DMS114 treated with DMSO at 0.1 percent for 48 hours (cell line): ENCODE results near the gene NEDD8.

Experiments used
- DNase-seq: peaks from one replicate; lab custom pipeline; 2025; ENCODE audit not compliant: unreplicated experiment; lab: John Stamatoyannopoulos, UW

NEDD8 gene

DNA sequence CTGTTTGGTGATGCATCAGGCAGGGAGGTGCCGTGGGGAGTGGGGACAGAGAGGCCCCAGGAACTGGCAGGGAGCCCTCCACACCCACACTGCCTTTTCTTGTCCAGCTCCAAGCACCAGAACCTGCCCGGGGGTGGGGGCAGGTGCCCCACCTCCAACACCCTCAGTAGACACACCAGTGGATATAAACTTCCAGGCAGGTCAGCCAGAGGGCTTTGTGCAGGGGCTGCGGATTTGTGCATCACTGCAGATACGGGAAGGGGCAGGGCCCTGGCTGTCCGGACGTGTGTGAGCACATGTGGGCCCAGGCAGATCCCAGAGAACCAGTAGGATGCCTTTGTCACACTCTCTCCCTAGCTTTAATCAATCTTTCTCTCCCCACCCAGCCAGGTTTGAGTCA is 32.1 kb upstream of the NEDD8 start:
- DNase-seq, result no peak

- no peak for DNase-seq
Observed at GRCh38 chr14:24263848-24264247, 31.7 kb upstream of the NEDD8 start.

DNA sequence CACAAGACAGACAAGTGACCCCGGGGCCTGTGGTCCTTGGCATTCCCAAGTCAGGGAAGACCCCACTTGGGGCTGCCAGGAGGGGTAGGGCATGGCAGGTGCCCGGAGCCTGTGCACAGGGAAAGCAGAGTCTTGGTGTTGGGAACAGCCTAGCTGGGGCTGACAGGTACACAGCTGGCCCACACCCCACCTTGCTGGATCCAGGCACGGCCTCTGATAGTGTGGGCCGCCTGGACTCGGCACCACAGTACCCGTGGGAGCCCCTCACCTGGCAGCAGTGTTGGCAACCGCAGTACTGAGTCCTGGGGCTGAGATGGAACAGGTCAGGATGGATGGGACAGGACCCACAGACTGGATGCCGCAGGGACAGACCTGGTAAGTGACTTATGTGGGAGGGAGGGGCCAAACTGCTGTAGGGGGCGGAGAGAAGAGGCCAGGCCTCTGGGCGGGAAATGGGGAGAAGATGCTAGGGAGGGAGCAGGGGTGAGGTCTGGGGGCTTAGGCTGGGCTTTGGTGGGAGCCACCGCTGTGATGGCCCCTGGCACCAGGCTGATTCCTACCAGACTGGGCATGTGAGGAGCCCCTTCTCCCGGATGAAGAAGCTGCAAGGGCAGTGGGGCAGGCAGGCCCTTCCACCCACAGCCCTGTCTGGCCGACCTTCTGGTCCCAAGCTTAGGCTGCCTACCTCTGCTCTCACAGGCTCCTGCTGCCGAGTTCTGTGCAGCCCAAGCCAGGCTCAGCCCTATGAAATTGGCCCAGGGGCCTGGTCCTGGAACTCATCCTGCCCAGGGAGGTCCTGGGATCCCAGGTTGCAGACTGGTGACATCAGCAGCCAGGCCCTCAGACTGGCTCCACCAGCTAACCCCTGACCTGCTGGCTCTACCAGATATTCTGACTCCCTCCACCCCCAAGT is 30.9 kb upstream of the NEDD8 start, which contains the start of gene TGM1:
TGM1 (minus strand) TSS at position 357 of the 913 bp plus-strand sequence. CDS start 825 bp downstream, outside the sequence.
- no peak for DNase-seq

GRCh38 chr14:24261969-24262327 is 29.8 kb upstream of the NEDD8 start:
- no peak for DNase-seq

GRCh38 chr14:24261256-24261968 is 29.2 kb upstream of the NEDD8 start:
- no peak for DNase-seq

DNA sequence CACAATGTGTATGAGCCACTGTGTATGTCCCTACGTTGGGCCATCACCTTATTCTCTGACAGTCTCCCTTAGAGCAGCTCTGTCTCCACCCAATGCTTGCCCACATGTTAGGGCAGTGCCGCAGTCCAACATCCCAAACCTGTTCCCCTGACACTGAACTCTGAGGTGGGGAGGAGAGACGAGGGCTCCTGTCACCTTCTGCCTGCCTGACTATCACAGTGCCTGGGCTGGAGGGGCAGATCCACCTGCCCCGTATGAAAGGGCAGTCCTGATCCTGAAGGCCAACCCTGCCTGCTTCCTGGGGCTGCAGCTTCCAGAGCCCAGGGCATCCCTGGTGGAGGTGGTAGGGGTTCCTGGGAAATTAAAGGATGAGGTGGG is 28.6 kb upstream of the NEDD8 start:
- DNase-seq, result no peak

DNA sequence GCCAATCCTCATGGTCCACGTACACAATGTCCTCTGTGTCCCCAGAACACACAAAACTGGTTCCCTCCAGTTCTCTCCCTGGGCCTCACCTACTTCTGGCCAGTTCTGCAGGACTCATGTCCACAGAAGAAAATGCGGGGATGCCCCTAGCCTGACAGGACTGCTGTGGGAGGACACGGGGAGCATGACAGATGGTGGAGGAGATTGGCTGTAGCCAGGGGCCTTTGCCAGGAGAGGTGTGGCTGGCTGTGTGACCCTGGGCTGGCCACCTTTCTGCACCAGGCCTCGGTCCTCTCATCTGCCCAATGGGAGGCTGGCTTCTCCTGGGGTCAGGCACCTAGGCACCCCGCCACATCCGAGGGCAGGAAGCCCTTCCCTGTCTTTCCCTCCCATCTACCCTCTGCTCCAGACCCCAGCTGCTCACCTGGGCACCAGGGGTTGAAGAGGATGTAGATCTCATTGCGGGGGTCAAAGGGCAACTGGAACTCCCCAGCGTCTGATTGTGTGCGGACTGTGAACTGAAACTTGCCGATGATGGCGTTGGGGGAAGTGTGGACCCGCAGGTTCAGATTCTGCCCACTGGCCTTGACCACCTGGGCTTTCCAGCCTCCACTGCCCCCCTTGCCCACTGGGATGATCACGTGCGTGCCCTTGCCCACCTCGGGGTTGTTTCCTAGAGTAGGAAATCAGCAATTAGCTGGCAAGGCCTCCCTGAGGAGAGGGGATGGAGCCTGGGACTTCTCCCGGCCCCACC is 28.0 kb upstream of the NEDD8 start:
- DNase-seq, result no peak

GRCh38 chr14:24259282-24260025 is 27.3 kb upstream of the NEDD8 start:
- no peak for DNase-seq

DNA sequence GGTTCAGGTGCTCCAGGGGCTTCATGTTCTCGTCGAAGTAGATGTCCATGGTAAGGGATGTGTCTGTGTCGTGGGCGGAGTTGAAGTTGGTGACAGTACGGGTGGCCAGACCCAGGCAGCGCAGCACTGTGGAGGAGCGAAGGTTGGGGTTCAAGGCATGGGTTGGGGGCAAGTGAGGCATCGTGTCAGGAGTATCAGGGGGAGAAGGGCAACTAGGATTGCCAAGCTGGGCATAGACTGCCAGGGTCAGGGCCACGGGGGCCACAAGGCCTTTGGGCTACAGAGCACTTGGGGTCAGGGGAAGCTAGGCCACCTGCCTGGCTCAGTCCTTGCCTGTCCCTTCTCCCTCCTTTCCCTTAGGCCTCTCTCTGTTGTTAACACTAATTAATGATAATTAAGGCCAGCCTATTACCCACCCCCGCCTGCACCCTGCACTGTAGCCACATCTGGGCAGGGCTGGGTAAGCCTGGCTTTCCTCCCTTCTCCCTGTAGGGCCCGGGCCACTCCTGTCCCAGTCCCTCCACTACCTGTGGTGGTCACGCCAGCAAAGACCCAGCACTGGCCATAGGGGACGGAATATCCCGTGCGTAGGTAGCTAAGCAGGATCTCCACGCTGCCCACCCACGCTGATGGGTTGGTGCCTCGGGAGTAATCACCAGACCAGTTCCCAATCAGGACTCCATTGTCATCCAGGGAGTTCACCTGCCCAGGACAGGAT is 26.5 kb upstream of the NEDD8 start:
- DNase-seq, result no peak

DNA sequence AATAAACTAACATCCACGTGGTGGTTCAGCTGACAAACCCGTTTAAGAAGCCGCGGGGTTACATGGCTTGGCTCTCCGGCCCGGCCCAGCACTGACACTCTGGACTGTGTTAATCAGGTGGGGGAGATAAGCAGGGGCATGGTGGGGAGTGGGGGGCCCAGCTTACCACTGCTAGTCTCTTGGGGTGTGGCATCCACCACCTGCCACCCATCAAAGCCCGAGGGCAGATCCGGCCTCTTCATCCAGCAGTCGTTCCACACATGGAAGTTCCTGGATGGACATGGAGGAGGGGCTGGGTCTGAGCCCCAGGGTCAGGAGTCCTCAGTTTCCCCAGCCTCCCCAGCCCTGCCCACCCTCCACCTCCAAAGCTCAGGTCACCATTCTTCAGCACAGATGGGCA is 26.0 kb upstream of the NEDD8 start:
- DNase-seq, result no peak

DNA sequence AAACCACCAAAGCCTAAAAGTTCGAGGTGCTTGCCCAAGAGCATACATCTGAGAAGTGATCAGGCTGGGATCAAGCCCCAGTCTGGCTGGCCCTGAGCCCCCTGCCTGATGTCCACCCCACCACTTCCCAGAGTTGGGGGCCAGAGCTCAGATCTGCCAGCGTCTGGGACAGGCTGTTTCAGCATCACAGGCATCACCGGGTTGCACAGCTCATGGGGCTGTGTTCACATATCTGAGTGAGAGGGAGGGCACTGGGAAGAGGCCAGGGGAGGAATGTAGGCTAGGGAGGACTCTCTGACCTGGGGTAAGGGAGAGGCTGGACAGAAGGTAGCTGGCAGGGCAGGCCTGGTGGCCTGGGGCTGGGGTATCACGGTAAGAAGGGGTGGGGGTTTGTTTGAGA is 24.8 kb upstream of the NEDD8 start:
- DNase-seq, result no peak

DNA sequence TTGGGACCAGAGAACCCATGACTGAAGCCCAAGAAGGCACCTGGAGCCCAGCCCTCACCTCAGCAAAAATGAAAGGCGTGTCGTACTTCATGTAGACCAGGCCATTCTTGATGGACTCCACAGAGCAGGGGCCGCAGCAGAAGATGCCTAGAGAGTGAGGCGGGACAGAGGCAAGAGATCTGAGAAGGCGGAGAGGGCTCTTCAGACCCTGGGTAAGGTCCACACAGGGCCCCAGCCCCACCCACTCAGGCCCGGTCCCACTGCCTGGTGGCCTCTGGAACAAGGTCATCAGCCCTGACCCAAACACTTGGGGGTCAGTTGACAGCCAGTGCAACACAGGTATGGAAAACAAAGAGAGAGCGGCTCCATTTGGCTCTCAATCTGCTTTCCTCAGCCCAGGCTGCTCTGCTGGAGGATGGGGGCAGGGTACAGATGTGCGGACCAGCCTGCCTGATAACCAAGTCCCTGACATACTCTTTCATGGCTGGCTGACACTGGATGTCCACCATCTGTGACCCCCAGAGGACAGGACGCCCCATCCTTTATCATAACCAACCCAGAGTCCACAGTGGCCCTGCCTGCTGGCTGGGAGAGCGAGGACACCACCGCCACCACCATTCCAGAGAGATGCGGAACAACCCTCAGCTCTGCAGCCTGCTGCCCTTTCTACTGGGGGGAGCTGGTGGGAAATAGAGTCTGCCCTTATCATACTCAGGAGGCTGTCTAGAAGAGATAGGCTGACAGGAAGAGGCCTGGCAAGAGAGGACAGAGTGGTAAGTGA is 24.0 kb upstream of the NEDD8 start:
- no peak for DNase-seq

GRCh38 chr14:24255438-24255837 is 23.3 kb upstream of the NEDD8 start:
- DNase-seq, result no peak

DNA sequence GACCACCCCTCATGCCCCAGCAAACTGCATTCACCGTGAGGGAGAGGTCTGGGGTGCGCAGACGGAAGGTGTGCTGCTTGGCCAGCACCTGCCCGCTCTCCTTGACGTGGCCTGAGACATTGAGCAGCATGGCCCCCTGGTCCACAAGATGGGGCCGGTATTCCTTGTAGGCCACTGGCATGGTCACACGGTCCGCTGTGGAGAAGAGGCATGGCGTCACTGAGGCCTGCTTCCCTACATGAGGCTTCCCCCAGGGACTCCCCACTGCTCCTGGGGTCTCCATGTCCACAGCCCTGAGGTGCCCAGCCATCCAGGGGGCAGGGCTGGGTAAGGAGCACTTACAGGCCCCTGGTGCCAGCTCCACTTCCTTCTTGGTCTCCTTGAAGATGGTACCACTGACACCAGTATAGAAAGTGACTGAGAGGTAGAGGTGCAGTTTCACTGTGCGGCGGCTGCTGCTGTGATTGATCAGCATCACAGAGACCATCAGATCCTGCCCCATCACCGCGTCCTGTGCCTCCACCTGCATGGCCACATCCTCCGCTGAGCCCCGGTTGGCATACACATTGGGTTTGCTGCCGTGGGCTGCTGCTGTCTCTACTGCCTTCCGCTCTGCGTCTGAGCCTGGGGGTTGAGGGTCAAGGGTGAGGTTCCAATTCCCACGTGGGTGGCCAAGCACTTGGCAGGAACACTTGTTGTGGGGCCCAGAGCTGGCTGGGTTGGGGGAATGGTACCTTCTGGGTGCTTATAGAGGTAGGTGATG is 22.6 kb upstream of the NEDD8 start:
- DNase-seq, result no peak

GRCh38 chr14:24253936-24254335 is 21.8 kb upstream of the NEDD8 start:
- DNase-seq, result no peak

- DNase-seq, result no peak
Observed at GRCh38 chr14:24252289-24253124, 20.3 kb upstream of the NEDD8 start.

DNA sequence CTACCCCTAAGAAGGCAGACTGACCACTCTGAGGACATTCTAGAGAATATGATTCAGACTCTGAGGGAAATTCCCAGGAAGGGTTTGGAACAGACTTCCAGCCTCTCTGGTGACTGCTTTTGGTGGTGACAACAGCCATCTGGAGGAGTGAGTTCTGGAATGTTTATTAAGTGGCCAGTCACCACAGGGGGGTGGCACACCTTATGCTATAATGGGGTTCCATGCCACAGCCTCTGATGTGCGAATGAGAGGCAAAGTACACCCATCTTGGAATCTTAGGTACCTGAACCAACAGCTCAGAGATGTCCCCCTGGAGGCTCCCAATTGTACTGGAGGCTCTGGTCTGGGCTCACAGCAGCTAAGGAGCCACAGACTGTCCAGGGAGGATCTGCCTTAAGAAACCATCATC is 19.7 kb upstream of the NEDD8 start:
- DNase-seq, result no peak

- DNase-seq, result no peak
Observed at GRCh38 chr14:24250354-24250753, 18.2 kb upstream of the NEDD8 start.
